GM18498 (cell line): ENCODE data around the gene PKHD1.

ENCODE experiments used
- ATAC-seq: cut with Tn5 transposase; IDR thresholded peaks from one replicate; pipeline ENCODE4 v1.9.1; 2021; ENCODE audit warnings: mild to moderate bottlenecking, moderate library complexity; ENCODE audit not compliant: unreplicated experiment

PKHD1 gene

DNA sequence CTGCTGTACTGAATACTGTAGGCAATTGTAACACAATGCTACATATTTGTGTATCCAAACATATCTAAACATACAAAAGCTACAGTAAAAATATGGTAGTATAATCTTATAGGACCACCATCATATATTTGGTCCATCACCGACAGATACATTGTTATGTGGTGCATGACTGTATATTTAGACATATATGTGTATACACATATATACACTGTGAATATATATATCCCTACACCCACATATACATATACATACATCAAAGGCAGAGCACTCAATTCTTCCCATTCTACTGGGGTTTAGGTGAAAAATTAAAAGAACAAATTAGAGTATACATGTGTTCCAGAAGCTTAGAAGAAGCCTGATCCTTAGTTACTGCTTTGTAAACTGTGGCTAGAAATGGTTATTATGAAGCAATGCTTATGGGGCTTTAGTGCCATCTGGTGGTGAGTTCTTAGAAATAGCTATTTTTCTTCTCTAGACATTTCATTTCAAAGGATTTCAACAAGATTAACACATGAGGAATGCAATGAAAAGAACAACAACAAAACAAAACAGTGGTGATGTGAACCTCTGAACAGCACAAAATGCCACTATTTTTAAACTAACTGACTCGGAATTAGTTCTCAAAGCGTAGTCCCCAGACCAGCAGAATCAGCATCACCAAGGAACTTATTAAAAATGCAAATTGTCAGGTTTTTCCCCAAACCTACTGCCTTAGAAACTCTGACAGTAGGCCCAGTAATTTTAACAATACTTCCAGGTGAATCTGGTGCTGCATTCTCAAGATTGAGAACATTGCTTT, 38.0 kb downstream of the PKHD1 start:
- ATAC-seq: no peak

DNA sequence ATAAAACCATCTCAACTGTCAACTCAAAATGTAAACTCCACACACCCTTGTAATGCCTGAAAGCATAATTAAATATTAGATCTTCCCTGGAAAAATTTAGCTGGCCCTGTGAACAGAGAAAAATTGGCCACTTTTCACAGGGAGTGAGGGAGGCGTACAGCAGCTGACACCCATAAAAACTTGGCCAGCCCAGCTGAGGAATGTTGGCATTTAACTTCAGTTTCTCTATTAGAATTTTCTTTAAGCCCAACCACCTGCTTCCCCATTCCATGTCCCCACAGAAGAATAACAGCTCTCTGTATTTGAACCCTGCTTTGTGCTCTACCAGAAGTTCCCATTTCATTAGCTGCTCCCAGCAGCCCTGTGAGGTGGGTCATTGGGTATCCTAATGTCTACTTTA, 41.0 kb downstream of the PKHD1 start:
- no peak for ATAC-seq

DNA sequence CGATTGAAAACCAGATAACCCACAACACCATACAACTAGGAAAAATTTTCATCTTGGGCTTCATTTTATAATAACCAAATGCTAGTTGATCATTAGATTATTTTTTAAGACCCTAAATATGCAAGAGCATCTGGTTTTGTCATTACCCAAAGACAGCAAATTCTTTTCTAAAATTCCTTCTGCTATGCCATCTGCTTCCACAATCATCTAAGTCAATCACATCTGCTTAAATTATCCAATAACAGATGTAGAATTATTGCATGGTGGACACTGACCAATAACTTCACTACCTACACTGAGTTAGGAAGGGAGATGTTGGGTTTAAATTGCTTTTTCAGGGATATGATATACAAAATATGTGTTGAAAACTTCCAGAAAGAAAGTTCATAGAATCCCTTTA, 41.9 kb downstream of the PKHD1 start:
- no peak for ATAC-seq

DNA sequence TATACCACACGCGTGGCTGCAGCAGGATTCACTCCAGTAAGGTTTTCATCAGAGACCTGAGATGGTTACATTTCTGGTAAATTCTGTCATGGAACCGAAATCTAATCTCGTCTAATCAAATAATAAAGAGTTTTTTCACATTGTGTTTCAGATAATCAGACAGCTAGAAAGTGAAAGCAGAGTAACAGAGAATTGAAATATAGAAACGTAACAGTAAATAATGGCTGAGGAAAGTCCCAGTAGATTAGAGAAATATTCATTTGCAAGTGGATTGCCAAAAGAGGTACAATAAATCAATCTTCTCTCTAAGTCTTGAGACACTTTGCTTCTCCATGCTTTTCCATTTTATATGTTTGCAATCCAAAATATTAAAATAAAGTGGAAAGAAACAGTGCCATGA, 42.4 kb downstream of the PKHD1 start:
- ATAC-seq: no peak

DNA sequence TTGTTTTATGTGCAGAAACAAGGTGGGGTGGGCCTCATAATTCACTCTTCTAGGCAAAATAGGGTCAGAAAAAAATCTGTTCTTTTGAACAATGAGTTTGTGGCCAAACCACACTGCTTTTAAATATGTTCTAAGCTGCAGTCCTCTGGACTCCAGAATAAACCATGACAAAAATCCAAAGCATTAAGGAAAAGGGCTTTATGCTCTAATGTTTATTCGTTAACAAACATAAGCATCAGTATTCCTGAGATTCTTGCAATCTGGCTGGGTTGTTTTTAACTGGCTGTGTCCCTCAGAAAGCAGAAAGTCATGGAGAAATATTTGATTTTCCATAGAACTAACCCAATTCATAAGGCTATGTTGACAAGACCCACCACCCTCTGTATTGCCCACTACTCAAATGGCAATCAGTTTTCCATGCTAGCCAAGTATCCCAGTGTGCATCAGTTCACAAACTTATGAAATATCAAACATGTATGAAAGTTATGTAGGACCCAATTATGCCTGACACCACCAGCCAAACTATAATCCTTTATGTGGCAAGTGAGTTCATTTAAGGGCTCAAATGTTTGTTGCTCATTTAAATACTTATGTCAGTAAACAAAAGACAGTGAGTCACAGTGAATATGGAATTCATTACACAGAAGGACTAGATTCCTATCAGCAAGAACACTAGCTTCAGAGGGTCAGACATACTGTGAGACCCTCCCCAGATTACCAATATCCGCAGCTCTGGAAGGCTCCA, 45.1 kb downstream of the PKHD1 start:
- ATAC-seq: no peak

DNA sequence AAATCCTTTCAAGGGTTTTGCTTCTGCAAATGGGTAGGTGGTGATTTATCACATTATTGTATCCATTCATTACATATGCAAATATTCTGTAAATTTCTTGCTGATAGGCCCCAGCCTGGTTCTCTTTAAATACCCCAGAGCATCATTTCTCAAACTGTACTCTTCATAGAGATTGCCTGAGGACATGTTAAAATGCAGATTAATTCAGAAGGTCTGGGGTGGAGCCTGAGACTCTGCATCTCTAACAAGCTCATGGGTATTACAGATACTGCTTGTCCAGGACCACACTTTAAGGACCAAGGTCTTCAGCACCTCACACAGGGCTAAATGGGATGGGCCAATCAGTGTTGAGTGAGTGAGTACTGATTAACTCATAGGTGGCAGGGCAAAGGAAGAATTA, 46.3 kb downstream of the PKHD1 start:
- ATAC-seq: no peak

DNA sequence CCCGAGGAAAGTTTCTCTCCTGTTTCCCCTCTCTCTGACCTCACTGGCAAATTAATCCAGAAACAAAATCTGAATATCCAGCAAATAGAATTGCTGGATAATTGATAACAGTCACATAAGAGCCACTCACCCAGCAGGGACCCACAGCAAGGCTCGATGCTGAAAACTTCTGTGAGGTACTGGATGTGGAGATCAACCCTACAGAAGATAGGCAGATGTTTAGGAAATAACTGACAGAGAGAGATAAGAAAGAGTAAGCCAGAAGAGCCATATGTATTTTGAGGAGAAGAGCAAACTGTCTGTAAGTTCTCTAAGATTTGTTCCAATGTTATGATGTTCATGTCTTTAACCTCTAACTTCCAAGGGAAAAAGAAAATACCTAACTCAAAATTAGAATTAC, 59.7 kb downstream of the PKHD1 start:
- no peak for ATAC-seq

DNA sequence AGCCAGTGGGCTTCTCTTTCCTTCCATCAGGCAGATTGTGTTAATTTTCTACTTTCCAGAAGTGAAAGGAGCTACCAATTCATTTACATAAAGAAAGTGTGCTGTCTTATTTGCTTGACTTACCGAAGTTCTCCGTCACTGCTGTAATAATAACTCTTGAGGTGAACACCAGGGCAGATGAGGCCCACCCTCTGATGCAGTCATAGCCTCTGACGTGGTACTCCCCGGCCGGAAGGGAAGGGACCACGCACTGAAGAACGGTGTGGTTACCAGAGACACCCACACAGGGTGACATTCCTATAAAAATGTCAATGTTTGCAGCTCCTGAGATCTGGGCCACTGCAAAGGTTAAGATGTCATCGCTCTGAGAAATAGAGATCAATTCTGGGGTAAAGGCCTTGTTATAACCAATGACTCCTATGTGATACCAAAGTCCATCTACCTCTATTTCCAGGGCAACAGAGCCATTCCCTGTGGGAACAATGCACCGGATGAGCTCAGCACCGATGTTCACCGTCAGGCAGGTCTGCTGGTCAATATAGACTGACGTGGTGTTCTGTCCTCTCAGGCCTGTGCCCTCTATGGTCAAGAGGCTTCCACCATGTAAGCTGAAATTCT, 62.9 kb downstream of the PKHD1 start:
- ATAC-seq: no peak

DNA sequence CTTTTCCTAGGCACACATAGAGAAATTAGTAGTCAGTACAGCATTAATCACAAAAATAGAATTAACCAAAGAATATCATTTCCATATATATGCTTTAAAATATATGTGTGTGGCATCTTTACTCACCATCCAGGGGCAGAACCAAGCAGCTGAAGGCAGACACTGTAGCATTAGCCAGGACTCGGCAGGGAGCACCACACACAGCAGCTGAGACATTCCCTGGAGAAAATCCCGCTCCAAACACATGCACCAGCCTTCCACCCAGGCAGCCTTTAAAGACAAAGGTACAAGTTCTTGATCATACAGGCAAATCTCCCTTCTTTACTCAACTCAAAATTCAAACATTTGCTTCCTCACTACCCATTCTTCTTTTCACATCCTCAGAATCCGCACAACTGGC, 64.7 kb downstream of the PKHD1 start:
- ATAC-seq: no peak

DNA sequence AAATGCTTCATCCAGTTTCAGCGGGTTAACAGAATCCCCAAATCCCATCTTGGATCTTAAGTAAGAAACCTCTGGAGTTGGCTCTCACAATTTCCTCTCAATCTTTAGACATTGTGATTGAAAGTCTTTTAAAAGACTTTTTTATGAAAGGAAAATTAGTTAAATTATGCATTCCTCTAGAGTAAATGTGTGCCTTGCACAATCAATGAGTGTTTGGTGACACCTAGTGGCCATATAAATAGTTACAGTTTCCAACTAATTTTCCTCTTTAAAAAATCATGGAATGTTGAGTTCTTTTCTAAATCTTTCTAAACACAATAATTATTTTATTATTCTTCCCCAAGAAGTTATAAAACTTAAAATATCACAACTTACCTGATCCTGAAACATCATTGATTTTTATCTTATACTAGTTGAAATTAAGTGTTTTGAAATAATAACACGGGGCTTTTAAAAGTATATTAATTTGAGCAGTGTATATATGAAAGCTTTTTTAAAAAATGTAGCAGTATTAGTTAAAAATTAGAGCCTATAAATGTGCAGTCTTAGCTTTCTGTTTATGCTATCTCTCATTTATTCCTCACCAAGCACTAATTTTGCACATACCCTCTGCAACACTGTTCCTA, 66.4 kb downstream of the PKHD1 start:
- ATAC-seq: no peak

DNA sequence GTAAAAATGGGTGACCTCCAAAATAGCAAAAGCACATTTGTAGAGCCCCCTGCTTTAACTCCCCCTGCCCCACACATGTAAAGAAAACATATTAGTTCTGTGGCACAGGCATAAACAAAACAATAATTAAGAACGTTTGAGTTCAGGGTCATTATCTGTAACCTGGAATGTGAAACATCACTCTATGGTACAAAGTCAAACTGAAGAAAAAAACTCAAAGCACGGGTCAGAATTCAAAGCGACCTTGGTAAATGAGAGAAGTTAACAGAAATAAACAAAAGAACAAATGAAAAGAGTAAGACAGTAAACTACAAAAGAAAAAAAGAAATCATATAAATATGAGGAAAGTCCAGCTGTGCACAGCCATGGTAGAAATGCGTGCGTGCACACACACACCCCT, 67.5 kb downstream of the PKHD1 start:
- no peak for ATAC-seq

DNA sequence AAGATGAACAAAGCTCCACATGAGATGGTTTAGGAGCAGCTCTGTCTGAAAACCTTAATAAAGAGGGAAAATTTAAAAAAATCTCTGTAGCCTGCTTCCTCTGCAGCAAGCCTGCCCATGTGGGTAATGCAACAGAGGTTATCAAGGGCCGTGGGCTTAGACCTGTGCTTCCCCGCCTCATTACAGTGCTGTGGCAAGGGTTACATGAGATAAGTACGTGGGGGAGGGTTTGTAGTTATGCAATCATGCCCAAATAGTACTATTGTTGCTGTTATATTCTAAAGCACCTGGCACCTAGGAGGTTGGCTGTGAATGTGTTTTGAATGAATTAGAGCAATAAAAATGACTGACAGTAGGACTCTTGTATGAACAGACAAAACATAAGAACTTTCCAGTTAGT, 68.3 kb downstream of the PKHD1 start:
- ATAC-seq: no peak

DNA sequence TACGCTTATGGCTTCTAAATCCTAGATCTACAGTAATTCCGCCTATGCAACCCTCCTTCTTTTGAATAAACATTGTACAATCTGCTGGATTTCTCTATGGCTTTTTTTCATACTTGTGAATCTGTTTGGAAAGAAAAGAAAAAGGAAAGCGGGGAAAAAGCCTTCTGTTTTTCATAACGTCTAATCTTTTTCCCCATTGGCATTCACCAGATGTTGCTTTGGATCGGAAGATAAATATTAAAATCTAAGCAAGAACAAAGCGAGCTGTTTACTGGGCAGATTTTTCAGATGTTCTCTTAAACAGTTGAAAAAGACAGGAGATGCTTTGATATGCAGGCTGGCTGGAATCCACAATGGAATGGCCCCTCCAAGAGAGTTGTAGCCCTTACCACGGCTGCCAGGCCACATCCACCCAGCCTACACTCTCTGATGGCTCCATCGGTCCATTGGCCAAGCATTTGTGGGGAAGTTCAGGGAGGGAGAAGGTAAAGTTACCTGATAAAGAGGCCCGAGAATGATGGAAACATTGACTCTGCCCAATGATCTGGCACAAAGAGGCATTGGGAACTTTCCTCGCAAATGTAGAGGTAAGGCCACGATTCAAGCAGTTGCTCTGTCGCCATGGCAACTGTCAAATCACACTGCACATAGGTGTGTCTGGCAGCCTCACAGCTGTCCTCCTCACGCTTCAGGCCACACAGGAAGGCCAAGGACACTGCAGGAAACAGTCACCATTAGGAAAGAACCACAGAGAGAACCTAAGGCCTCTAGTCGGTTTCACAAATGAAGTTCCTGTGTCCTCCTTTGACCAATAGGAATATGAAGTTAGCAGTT, 70.3 kb downstream of the PKHD1 start:
- no peak for ATAC-seq

DNA sequence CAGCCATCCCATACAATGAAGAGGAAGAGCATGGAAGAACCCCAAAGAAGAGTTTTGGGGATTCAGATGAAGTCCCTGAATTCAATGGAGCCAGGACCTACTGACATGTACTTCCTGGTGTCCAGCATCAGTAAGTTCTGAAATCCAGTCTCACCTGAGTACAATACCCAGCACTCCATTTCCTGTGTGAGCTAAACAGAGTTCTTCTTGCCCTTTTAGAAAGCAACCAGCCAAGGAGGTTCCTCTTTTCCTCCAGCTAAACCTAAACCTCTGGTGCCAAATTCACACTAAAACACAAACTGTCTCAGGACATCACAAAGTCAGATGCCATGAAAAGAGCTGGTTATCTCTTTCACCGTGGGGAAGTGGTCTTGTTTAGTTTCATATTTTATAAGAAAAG, 71.5 kb downstream of the PKHD1 start:
- no peak for ATAC-seq

DNA sequence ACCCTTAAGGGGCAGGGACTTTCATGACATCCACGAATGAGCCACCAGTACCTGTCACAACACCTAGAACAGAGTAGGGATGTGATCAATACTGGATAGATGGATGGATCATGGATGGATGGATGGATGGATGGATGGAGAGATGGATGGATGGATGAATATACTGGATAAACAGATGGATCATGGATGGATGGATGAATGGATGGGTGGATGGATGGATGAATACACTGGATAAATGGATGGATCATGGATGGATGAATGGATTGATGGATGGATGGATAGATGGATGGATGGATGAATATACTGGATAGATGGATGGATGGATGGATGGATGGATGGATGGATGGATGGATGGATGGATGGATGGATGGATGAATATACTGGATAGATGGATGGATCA, 73.0 kb downstream of the PKHD1 start:
- no peak for ATAC-seq

DNA sequence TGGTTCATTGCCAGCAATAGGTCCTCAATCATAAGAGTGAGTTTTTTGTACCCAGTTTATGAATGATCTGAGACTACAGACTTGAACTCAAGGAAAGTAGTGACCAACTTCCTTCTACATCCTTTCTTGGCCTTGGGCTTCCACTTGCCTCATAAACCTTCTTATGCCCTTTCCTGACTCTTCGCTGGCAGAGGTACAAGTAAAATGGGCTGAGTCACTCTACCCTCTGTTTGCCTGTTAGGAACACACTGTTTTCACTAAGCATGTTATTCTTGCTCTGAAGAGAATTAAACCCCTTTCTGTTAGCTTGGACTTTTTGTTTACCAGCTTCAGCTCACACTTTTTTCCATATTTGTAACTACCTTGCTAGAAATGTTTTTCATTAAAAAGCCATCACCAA, 74.4 kb downstream of the PKHD1 start:
- no peak for ATAC-seq

DNA sequence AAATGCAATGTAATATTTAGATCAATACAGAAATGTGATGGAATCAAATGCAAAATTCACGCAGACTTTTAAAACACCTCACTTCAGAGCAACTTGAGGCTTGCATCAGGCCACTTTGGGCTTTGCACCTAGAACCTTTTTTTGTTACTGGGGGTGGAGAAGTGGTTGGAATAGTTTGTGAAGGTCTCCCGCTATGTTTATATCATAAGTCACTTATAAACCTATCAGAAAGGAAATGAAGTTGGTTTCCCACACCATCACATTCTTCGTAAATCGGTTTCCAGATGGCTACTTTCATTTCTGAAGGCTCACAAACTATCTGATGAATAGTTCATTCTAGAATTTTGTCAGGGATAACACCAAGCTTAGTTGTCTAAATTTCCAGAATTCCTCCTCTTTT, 74.8 kb downstream of the PKHD1 start:
- no peak for ATAC-seq

DNA sequence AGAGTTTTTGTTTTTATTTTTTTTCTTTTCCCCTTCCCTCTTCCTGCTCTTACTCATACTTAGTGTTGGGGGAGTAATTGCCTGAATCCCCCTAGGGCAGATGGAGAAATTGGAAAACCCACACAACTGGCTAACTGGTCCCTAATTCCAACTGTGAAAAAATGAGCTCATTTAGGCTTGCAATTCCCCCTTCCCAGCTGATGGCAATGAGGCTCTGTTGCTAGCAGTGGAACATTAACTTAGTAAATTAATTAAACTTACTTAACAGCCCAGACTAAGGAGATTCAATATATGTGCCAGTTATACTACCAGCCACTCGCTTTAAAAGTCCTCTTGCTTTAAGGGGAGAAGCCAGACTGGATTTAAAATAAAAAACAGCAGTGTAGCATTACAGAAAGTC, 76.6 kb downstream of the PKHD1 start:
- no peak for ATAC-seq

DNA sequence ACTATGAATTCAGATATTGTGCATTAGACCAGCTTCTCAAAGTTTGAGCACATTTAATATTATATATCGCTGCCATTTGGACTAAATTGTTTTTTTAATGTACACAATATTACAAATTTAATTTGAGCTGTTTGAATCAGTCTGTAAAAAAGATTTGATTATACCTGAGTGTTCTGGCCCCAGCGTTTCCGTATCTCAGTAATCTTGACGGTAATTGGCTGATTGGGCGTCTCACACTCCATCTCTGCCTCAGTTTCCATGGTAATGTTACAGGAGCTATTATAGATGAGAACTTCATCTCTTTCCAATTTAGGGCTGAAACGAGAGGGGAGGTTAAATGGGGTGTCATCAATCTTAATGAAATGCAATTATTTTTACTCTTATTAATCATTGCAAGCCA, 77.3 kb downstream of the PKHD1 start:
- ATAC-seq: no peak

DNA sequence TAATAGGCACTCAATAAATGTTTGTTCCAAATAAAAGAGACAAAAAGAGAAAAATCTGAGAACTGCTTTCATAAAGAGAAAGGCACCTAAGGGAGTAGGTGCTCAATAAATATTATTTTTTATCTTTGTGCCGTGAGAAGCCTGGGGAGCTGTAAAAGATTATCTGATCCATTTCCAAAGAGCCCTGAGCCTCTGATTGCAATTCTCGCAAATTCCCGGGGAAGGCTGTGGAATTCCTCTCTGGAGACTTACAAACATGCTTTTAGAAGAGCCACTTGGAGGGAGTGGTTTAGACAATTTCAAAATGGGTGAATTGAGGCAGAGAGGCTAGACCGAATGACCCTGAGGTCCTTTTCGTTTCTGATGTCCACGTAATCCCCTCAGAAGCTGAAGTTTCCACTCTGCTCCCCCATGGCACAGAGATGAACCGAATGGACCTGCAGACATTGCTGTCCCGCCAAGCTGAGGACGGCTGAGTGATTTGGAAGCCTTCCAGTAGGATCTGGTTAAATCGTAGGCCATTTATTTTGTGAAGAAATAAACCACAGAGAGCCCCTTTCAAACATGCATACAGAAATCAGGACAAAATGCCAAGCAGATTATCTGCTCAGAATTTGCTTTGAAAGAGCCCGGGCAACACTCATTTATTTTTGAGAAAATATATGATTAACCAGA, 77.8 kb downstream of the PKHD1 start:
- no peak for ATAC-seq
